ENCODE results near the gene ALKBH6. TPM values are rescaled to one million over a fixed set of nuclear protein-coding genes. Genes with fewer than 3 reads are reported as not detected.

ALKBH6 gene
- total and polyA plus RNA-seq, 3 donors from 2014 or later, result 11.9 to 26.3 (median 22.8) TPM

GRCh38 chr19:35966771-35967170 is 47.2 kb downstream of the ALKBH6 start:
- 85% methylated on average over 3 of the region's 3 CpGs; no CpG with 5 or more reads in 1 of the 2 donors for WGBS, 2 donors

GRCh38 chr19:35963514-35963913 is 50.5 kb downstream of the ALKBH6 start:
- WGBS, 2 donors, result 4 to 5% methylated on average over 9 of the region's 9 CpGs
- TF ChIP-seq, protein P1, sequence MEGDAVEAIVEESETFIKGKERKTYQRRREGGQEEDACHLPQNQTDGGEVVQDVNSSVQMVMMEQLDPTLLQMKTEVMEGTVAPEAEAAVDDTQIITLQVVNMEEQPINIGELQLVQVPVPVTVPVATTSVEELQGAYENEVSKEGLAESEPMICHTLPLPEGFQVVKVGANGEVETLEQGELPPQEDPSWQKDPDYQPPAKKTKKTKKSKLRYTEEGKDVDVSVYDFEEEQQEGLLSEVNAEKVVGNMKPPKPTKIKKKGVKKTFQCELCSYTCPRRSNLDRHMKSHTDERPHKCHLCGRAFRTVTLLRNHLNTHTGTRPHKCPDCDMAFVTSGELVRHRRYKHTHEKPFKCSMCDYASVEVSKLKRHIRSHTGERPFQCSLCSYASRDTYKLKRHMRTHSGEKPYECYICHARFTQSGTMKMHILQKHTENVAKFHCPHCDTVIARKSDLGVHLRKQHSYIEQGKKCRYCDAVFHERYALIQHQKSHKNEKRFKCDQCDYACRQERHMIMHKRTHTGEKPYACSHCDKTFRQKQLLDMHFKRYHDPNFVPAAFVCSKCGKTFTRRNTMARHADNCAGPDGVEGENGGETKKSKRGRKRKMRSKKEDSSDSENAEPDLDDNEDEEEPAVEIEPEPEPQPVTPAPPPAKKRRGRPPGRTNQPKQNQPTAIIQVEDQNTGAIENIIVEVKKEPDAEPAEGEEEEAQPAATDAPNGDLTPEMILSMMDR (IDR thresholded peaks at IDR 0.05), result no peak
- TF ChIP-seq POLR2A (IDR thresholded peaks at IDR 0.05), result no peak
- peaks cover 5% of the 10 kb centered on the region for H3K4me1 ChIP-seq
- intact Hi-C loops (cut with DNase I; ENCODE audit: low total_unique reads), result no loop called here
- H3K4me3 ChIP-seq, result no peak overlapping the region
- H3K9me3 ChIP-seq, result no peaks in the 10 kb centered on the region
- H3K36me3 ChIP-seq (ENCODE audit: low read depth, missing control alignments), result no peaks in the 10 kb centered on the region
- no peaks in the 10 kb centered on the region for H3K27me3 ChIP-seq
- no peak overlapping the region for H3K27ac ChIP-seq
- DNase-seq, result peak; percentile 62

More at GRCh38 chr19:35966771-35967170, 47.2 kb downstream of the ALKBH6 start:
- no peak overlapping the region for H3K27ac ChIP-seq
- intact Hi-C loops (cut with DNase I; ENCODE audit: low total_unique reads), result no loop called here
- H3K27me3 ChIP-seq, result no peaks in the 10 kb centered on the region
- H3K9me3 ChIP-seq, result no peaks in the 10 kb centered on the region
- TF ChIP-seq, protein P1 (IDR thresholded peaks at IDR 0.05), result no peak
- TF ChIP-seq POLR2A (IDR thresholded peaks at IDR 0.05), result no peak
- H3K36me3 ChIP-seq (ENCODE audit: low read depth, missing control alignments), result no peaks in the 10 kb centered on the region
- no peaks in the 10 kb centered on the region for H3K4me1 ChIP-seq
- no peak overlapping the region for H3K4me3 ChIP-seq
- DNase-seq, result no peak

DNA sequence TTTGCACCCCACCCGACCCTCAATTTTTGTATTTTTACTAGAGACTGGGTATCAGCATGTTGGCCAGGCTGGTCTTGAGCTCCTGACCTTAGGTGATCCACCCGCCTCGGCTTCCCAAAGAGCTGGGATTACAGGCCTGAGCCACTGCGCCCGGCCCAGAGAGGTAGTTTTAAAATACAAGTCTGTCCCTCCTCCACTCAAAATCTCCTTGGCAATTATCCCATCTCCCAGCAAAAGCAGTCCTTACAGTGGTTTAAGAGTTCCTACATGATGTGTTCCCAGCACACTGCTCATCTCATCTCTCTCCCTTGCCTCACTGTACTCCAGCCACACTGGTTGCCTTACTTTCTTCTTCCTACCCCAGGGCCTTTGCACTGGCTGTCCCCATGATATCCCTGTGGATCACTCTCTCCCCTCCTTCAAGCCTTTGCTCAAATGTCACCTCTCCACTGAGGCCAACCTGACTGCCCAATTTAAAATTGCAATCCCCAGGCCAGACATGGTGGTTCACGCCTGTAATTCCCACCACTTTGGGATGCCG is 53.5 kb downstream of the ALKBH6 start:
- Histone ChIP-seq H3K27me3 (no peaks in the 10 kb centered on the region), H3K9me3 (no peaks in the 10 kb centered on the region), H3K4me3 (no peak overlapping the region), H3K4me1 (peaks cover 5% of the 10 kb centered on the region), H3K36me3 (ENCODE audit: low read depth, missing control alignments) (no peaks in the 10 kb centered on the region), H3K27ac (no peak overlapping the region)
- intact Hi-C loops (cut with DNase I; ENCODE audit: low total_unique reads), result no loop called here
- no peak for DNase-seq
- WGBS, 2 donors, result 78 to 79% methylated on average over 7 of the region's 7 CpGs
- TF ChIP-seq, protein P1 (IDR thresholded peaks at IDR 0.05), result no peak
- TF ChIP-seq POLR2A (IDR thresholded peaks at IDR 0.05), result no peak

DNA sequence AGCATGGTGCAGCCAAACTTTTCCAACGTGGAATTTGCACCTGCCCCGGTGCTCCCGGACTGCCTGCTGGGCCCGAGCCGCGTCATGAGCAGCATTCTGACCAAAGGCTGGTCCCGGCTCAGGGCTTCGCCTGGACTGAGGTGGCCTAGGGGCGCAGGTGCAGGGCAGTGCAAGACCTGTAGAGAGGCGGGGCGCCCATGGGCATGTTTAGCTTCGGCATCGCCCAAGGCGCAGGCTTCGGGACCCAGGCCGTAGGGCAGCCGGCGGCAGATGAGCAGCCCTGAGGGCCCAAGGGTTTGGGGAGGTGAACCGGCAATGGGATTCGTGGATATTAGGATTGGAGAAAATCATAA is 54.1 kb downstream of the ALKBH6 start:
- TF ChIP-seq, protein P1 (IDR thresholded peaks at IDR 0.05), result no peak
- TF ChIP-seq POLR2A (IDR thresholded peaks at IDR 0.05), result no peak
- no peak for DNase-seq
- H3K36me3 ChIP-seq (ENCODE audit: low read depth, missing control alignments), result no peaks in the 10 kb centered on the region
- intact Hi-C loops (cut with DNase I; ENCODE audit: low total_unique reads), result no loop called here
- H3K27me3 ChIP-seq, result no peaks in the 10 kb centered on the region
- no peaks in the 10 kb centered on the region for H3K9me3 ChIP-seq
- H3K27ac ChIP-seq, result no peak overlapping the region
- H3K4me3 ChIP-seq, result peak overlapping the region in 1 of 2 donors; percentile 15
- 22 to 46% methylated on average over 7 to 20 of the region's 20 CpGs for WGBS, 2 donors
- H3K4me1 ChIP-seq, result peaks cover 5% of the 10 kb centered on the region

Other genes with a start within 250 kb of the ALKBH6 start
- 100 to 1,000 TPM in 1 of 2 donors, 10 to 100 TPM in 1; 56.2 to 133 TPM for gene ARHGAP33, start 238.6 kb downstream of the ALKBH6 start, total RNA-seq
- 46.6 TPM for gene ARHGAP33, start 238.6 kb downstream of the ALKBH6 start, polyA plus RNA-seq (ENCODE audit: insufficient read depth, low read depth, low replicate concordance)
- 1 to 10 TPM in 1 of 2 donors, under 1 TPM in 1; 0.99 to 1.3 TPM for gene PRODH2, start 201.4 kb downstream of the ALKBH6 start, total RNA-seq
- 2.7 TPM for gene PRODH2, start 201.4 kb downstream of the ALKBH6 start, polyA plus RNA-seq (ENCODE audit: insufficient read depth, low read depth, low replicate concordance)
- gene NPHS1, start 161.7 kb downstream of the ALKBH6 start, total RNA-seq, result 1 to 10 TPM; 1.8 to 2.7 TPM
- 3.8 TPM for gene NPHS1, start 161.7 kb downstream of the ALKBH6 start, polyA plus RNA-seq (ENCODE audit: insufficient read depth, low read depth, low replicate concordance)
- under 1 TPM; 0.56 to 0.87 TPM for gene KIRREL2, start 157.3 kb downstream of the ALKBH6 start, total RNA-seq
- gene KIRREL2, start 157.3 kb downstream of the ALKBH6 start, polyA plus RNA-seq (ENCODE audit: insufficient read depth, low read depth, low replicate concordance), result 0.84 TPM
- gene APLP1, start 145.6 kb downstream of the ALKBH6 start, total RNA-seq, result 10 to 100 TPM; 45.7 to 54.3 TPM
- gene APLP1, start 145.6 kb downstream of the ALKBH6 start, polyA plus RNA-seq (ENCODE audit: insufficient read depth, low read depth, low replicate concordance), result 37.9 TPM
- gene NFKBID, start 113.7 kb downstream of the ALKBH6 start, total RNA-seq, result 1 to 10 TPM; 3.8 to 6.0 TPM
- gene NFKBID, start 113.7 kb downstream of the ALKBH6 start, polyA plus RNA-seq (ENCODE audit: insufficient read depth, low read depth, low replicate concordance), result 2.8 TPM
- 1 to 10 TPM in 1 of 2 donors, under 1 TPM in 1; 0.87 to 3.5 TPM for gene HCST, start 111.7 kb downstream of the ALKBH6 start, total RNA-seq
- 16.8 TPM for gene HCST, start 111.7 kb downstream of the ALKBH6 start, polyA plus RNA-seq (ENCODE audit: insufficient read depth, low read depth, low replicate concordance)
- gene TYROBP, start 105.9 kb downstream of the ALKBH6 start, total RNA-seq, result 10 to 100 TPM in 1 of 2 donors, 1 to 10 TPM in 1; 2.9 to 21.7 TPM
- 77.5 TPM for gene TYROBP, start 105.9 kb downstream of the ALKBH6 start, polyA plus RNA-seq (ENCODE audit: insufficient read depth, low read depth, low replicate concordance)
- gene LRFN3, start 77.8 kb downstream of the ALKBH6 start, total RNA-seq, result 10 to 100 TPM; 27.6 to 31.7 TPM
- gene LRFN3, start 77.8 kb downstream of the ALKBH6 start, polyA plus RNA-seq (ENCODE audit: insufficient read depth, low read depth, low replicate concordance), result 12.7 TPM
- 10 to 100 TPM; 40.6 to 55.0 TPM for gene SDHAF1, start 19.0 kb downstream of the ALKBH6 start, total RNA-seq
- 13.0 TPM for gene SDHAF1, start 19.0 kb downstream of the ALKBH6 start, polyA plus RNA-seq (ENCODE audit: insufficient read depth, low read depth, low replicate concordance)
- 1 to 10 TPM in 1 of 2 donors, under 1 TPM in 1; 0.68 to 1.3 TPM for gene SYNE4, start 5.4 kb downstream of the ALKBH6 start, total RNA-seq
- 1.8 TPM for gene SYNE4, start 5.4 kb downstream of the ALKBH6 start, polyA plus RNA-seq (ENCODE audit: insufficient read depth, low read depth, low replicate concordance)
- gene CLIP3, start 18.7 kb upstream of the ALKBH6 start, total RNA-seq, result 10 to 100 TPM; 20.7 to 24.2 TPM
- 18.2 TPM for gene CLIP3, start 18.7 kb upstream of the ALKBH6 start, polyA plus RNA-seq (ENCODE audit: insufficient read depth, low read depth, low replicate concordance)
- 10 to 100 TPM; 25.0 to 34.2 TPM for gene THAP8, start 40.1 kb upstream of the ALKBH6 start, total RNA-seq
- 25.8 TPM for gene THAP8, start 40.1 kb upstream of the ALKBH6 start, polyA plus RNA-seq (ENCODE audit: insufficient read depth, low read depth, low replicate concordance)
- gene WDR62, start 40.7 kb upstream of the ALKBH6 start, total RNA-seq, result 100 to 1,000 TPM in 1 of 2 donors, 10 to 100 TPM in 1; 72.3 to 106 TPM
- 178 TPM for gene WDR62, start 40.7 kb upstream of the ALKBH6 start, polyA plus RNA-seq (ENCODE audit: insufficient read depth, low read depth, low replicate concordance)
- gene OVOL3, start 96.9 kb upstream of the ALKBH6 start, total RNA-seq, result 1 to 10 TPM; 3.3 to 3.4 TPM
- 2.6 TPM for gene OVOL3, start 96.9 kb upstream of the ALKBH6 start, polyA plus RNA-seq (ENCODE audit: insufficient read depth, low read depth, low replicate concordance)
- 100 to 1,000 TPM; 106 to 116 TPM for gene POLR2I, start 100.7 kb upstream of the ALKBH6 start, total RNA-seq
- 307 TPM for gene POLR2I, start 100.7 kb upstream of the ALKBH6 start, polyA plus RNA-seq (ENCODE audit: insufficient read depth, low read depth, low replicate concordance)
- gene TBCB, start 101.3 kb upstream of the ALKBH6 start, total RNA-seq, result 100 to 1,000 TPM; 177 to 226 TPM
- 195 TPM for gene TBCB, start 101.3 kb upstream of the ALKBH6 start, polyA plus RNA-seq (ENCODE audit: insufficient read depth, low read depth, low replicate concordance)
- 100 to 1,000 TPM; 147 to 190 TPM for gene CAPNS1, start 125.9 kb upstream of the ALKBH6 start, total RNA-seq
- gene CAPNS1, start 125.9 kb upstream of the ALKBH6 start, polyA plus RNA-seq (ENCODE audit: insufficient read depth, low read depth, low replicate concordance), result 957 TPM
- 1 to 10 TPM in 1 of 2 donors, under 1 TPM in 1; 0.79 to 4.8 TPM for gene COX7A1, start 138.2 kb upstream of the ALKBH6 start, total RNA-seq
- gene COX7A1, start 138.2 kb upstream of the ALKBH6 start, polyA plus RNA-seq (ENCODE audit: insufficient read depth, low read depth, low replicate concordance), result 25.4 TPM
- gene ZNF565, start 200.5 kb upstream of the ALKBH6 start, total RNA-seq, result 10 to 100 TPM in 1 of 2 donors, 1 to 10 TPM in 1; 7.7 to 10.3 TPM
- gene ZNF565, start 200.5 kb upstream of the ALKBH6 start, polyA plus RNA-seq (ENCODE audit: insufficient read depth, low read depth, low replicate concordance), result 11.6 TPM
- 10 to 100 TPM; 37.1 to 40.4 TPM for gene ZNF146, start 200.9 kb upstream of the ALKBH6 start, total RNA-seq
- 12.9 TPM for gene ZNF146, start 200.9 kb upstream of the ALKBH6 start, polyA plus RNA-seq (ENCODE audit: insufficient read depth, low read depth, low replicate concordance)